GM23248 (cell line): Measurements from ENCODE around the gene UBE2QL1.

Experiments used
- EZH2 ChIP-seq: fragments of 200-600 bp; sonication (generic); IDR thresholded peaks from 2 replicates; pipeline ENCODE4 v1.6.1; 2018; ENCODE audit warnings: antibody characterized with exemption, mild to moderate bottlenecking; ENCODE audit not compliant: insufficient read depth, poor library complexity, severe bottlenecking
- EZH2phosphoT487 ChIP-seq: fragments of 200-600 bp; sonication (generic); IDR thresholded peaks from 2 replicates; pipeline ENCODE4 v1.6.1; 2018; ENCODE audit warnings: antibody characterized with exemption, moderate library complexity, mild to moderate bottlenecking, low read depth; ENCODE audit not compliant: insufficient read depth

DNA sequence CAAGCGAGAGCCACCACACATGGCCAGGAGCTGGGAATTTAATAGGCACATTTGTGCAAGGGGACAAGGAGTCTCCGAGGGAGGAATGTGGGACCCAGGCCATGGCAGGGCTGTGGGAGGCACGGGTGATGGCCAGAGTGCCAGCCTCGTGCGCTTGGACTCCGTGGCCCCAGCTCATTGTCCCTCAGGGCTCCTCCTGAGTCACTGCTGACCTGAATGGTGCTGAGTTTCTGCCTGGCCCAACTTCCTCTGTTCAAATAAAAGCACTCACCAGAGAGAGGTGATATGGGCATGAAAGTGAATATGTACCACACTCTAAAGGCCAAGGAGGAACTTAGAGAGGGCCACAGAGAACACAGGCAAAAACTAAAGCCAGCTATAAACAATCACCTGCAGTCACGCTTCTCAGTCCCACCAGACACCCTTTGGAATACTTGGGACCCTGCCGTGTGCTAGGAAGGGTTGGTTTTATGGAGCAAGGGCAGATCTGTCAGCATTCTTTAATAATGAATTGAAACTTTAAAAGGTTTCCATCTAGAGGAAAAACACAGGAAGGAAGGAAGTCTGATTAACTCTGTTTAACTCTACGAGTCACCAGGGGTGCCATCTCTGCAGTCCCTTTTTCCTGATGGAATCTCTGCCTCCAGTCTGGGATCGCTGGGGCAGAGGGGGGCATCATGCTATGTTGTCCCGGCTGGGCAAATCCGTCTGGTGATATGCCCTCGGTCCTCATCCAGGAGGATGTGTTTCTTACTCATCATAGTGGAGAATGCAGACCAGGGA lies 25.1 kb upstream of the UBE2QL1 start:
- TF ChIP-seq EZH2, result no peak
- TF ChIP-seq EZH2phosphoT487, result no peak
